ENCODE data around the gene KRTAP10-7. TPM values are rescaled to one million over a fixed set of nuclear protein-coding genes. Genes with fewer than 3 reads are reported as not detected.

KRTAP10-7 gene
- total and polyA plus RNA-seq, 2 experiments from 2014 or later, result not detected

GRCh38 chr21:44643741-44644310, 43.4 kb downstream of the KRTAP10-7 start:
- H3K4me1 Mint-ChIP-seq, result peaks cover 10% of the 10 kb centered on the region
- H2AFZ ChIP-seq, result no peak overlapping the region
- H3K27me3 ChIP-seq (ENCODE audit: insufficient read depth), result no peaks in the 10 kb centered on the region
- H3K4me3 Mint-ChIP-seq, result no peak overlapping the region
- H3K36me3 Mint-ChIP-seq (ENCODE audit: low read depth), result peaks cover 8% of the 10 kb centered on the region; the same call in 2 of the 3 replicates
- TF ChIP-seq POLR2AphosphoS5 (IDR thresholded peaks at IDR 0.05; ENCODE audit: low read depth), result no peak
- no peak for TF ChIP-seq ETS1 (IDR thresholded peaks at IDR 0.05)
- no peak for TF ChIP-seq JUNB (IDR thresholded peaks at IDR 0.05; ENCODE audit: unreplicated experiment)
- TF ChIP-seq EZH2phosphoT487 (IDR thresholded peaks at IDR 0.05; ENCODE audit: unreplicated experiment), result no peak
- TF ChIP-seq STAT1 (IDR thresholded peaks at IDR 0.05; ENCODE audit: unreplicated experiment), result no peak
- TF ChIP-seq ZNF114 (CRISPR knock-in tag; IDR thresholded peaks at IDR 0.05), result no peak
- TF ChIP-seq ZNF462 (CRISPR knock-in tag; IDR thresholded peaks at IDR 0.05), result no peak
- no peak for TF ChIP-seq EZH2 (IDR thresholded peaks at IDR 0.05; ENCODE audit: low read depth, unreplicated experiment)
- TF ChIP-seq CREB1 (CRISPR knock-in tag; IDR thresholded peaks at IDR 0.05; ENCODE audit: low read depth), result no peak
- no peak for TF ChIP-seq ZNF331 (CRISPR knock-in tag; IDR thresholded peaks at IDR 0.05; ENCODE audit: low read depth)
- TF ChIP-seq REST (IDR thresholded peaks at IDR 0.05; ENCODE audit: unreplicated experiment), result no peak
- no peaks in the 10 kb centered on the region for H3F3A ChIP-seq (replicated peaks; ENCODE audit: low read depth)
- DNase-seq (ENCODE audit: low spot score) (no peak), ATAC-seq (no peak)
- H3K4me2 ChIP-seq, result no peak overlapping the region
- H3K36me3 ChIP-seq (ENCODE audit: insufficient read depth), result no peaks in the 10 kb centered on the region
- peaks cover 4% of the 10 kb centered on the region for H3K27me3 Mint-ChIP-seq (ENCODE audit: insufficient read depth, low read depth, poor library complexity)
- no peaks in the 10 kb centered on the region for H4K20me1 ChIP-seq (replicated peaks; ENCODE audit: insufficient read depth)
- no peak overlapping the region for H3K27ac Mint-ChIP-seq
- H3K9me3 Mint-ChIP-seq, result peaks cover 32% of the 10 kb centered on the region
- no peaks in the 10 kb centered on the region for H3K79me2 ChIP-seq (replicated peaks; ENCODE audit: insufficient read depth)
- no peaks in the 10 kb centered on the region for H3K4me1 ChIP-seq (ENCODE audit: insufficient read depth)
- H3K9me2 ChIP-seq (ENCODE audit: insufficient read depth), result no peaks in the 10 kb centered on the region
- no peak overlapping the region for H3K4me3 ChIP-seq
- H3K27ac ChIP-seq (ENCODE audit: low read depth), result no peak overlapping the region
